GM15510 (cell line): ENCODE results near the gene ADIPOR2.

Experiments
- POLR2A ChIP-seq: IDR thresholded peaks from 3 replicates; pipeline ENCODE4 v1.6.1; 2011; ENCODE audit warnings: borderline replicate concordance; ENCODE audit not compliant: insufficient read length; ENCODE audit errors: extremely low read depth

Gene ADIPOR2

DNA sequence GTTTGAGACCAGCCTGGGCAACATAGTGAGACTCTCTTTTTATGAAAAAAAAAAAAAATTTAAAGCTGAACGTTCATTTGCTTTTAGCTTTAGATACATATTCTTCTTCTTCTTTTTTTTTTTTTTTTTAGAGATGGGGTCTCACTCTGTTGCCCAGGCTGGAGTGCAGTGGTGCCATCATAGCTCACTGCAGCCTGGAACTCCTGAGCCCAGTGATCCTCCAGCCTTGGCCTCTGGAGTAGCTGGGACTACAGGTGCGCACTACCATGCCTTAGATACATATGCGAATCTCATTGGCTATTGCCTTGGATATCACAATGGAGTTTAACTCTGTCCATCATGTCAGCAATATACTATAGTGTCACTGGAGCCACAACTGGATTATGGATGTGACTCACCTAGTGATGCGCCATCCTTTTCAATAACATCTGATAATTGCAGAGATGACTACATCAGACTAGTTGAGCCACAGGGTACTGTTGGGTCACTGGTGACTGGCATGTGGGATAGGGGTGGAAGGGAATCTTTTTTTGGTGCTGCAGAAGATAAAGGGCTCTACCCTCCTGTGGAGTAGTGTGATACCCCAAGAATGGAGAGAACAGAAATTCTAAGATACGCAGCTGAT, 2.7 kb upstream of the ADIPOR2 start:
- no peak for TF ChIP-seq POLR2A

DNA sequence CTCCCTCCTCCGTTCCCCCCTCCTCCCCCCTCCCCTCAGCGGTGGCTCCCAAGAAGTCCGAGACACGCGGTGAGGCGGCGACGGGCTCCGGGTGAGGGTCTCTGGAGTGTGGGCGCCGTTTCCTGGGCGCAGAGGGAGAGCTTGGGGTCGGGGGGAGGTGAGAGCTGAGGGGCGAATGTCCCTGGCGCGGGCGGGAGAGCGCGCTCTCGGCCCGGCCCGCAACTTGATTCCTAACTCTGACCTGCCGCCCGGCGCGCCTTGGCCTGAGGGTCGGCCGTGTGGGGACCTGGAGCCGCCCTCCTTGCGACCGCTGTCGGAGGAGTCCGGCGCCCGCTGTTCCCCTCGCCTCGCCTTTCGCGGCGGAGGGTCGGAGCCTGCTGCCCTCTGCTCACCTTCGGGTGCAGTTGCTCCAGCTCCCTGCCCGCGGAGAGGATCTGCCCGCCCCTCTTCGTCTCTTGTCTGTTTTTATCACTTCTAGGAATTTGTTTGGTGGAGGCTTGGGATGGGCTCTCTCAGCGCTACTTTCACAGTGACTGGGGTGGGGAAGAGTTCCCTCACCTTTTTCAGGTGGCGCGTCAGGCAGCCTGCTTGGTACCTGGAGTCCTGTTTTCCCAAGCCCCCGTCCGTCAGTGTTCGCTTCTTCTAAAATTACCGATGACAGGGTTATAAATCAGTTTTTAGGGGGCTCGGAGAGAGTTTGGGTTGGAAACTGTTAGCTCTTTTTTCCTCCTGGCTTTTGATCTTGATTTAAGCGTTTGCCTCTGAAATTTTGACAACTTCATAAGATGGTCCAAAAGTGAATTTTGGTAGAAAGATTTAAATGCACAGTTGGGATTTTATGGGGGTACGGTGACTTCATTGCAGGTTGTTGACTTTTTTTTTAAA, 495 bp downstream of the ADIPOR2 start:
- no peak for TF ChIP-seq POLR2A

DNA sequence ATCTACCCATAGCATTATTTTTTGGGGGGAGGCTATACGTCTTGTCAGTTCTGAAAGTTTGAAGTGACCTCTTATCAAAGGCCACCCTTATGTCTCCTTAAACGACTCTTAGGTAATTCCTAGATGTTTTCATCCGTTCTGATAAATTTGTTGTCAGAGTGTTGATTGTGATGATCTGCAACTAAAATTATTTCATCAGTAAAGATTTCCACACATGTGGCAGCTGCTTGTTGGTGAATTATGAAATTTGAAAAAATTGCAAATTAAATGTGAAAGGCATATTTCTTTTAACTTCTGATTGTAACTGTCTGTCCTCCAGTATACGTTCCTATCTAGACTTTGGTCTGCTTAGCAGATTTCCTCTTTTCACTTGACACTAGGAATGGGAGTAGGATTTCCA, 1.4 kb downstream of the ADIPOR2 start:
- TF ChIP-seq POLR2A, result no peak

DNA sequence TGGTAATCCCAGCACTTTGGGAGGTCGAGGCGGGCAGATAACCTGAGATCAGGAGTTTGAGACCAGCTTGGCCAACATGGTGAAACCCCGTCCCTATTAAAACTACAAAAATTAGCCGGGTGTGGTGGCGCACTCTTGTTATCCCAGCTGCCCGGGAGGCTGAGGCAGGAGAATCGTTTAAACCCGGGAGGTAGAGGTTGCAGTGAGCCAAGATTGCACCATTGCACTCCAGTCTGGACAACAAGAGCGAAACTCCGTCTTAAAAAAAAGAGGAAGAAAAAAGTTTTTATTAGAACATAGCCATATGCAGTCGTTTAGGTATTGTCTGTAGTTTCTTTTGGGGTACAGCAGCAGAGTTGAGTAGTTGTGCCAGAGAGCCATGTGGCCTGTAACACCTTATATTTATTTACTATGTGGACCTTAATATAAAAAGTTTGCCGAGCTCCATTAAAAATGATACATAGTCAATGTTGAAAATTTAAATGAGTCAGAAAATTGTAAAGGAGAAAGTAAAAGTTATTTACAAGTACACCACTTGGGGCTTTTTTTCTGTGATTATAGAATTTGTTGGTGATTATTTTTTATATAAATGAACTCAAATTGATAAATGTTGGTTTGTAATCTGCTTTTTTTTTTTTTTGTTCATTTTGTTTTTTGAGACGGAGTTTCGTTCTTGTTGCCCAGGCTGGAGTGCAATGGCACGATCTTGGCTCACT, 2.2 kb downstream of the ADIPOR2 start:
- TF ChIP-seq POLR2A, result no peak

DNA sequence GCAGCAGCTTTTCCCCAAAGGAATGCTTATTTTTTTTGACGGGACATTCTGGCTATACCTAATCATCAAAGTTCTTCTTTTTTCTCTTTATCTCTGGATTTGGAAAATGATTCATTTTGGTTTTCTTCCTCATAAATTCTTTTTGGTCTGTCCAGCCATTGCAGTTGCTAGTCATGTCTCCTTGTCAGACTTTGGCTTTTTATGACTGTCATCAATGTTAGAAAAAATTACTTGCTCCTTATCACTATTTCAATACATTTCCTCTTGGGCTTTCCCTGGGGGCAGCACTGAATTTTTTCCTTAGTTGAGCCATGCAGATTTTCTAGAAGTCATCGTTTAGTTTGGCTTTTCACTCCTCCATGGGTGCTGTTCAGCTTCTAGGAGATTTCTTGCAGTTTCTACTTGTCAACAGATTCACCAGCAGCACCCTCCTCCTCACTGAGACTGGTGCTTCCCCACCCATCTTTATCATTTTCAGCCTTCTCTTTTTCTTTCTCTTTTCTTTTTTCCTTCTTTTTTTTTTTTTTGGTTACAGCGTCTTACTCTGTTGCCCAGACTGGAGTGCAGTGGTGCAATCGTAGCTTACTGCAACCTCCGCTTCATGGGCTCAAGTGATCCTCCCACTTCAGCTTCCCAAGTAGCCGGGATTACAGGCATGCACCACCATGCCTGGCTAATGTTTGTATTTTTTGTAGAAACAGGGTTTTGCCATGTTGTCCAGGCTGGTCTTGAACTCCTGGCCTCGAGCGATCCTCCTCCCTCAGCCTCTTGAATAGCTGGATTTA, 5.2 kb downstream of the ADIPOR2 start:
- TF ChIP-seq POLR2A, result no peak

DNA sequence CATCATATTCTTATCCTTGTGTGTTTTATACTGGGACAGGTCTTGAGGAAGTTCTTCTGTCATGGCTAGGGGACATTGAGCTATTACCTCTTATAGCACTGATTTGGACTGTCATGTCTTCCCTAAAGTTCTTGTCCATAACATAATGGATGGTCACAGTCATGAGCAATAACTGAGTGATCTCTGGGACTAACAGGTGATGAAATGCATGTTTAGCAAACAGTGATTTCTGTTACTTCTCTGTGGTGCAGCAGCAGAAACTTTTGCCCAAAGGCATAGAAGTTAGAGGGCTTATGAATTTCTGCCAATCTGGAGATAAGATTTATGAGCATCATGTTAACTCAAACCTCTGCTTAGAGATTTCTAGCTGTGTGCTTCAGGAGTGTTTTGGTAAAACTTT, 5.9 kb downstream of the ADIPOR2 start:
- TF ChIP-seq POLR2A, result no peak

DNA sequence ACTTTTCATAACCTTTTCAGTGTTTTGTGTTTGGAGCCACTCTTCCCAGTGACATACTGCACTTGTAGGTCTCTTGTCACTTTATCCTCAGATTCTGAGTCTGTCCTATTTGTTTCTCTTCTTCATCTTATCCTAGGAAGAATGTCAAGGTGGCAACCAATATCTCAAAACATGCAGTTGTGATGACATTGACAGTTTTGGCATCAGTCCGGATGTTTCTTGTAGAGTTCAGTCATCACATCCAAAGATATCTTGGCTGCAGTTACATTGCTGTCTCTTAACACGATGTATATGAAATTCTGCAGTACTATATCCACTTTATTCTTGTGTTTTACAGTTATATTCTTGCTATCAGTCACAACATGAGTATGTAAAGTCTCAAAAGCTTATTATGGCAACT, 6.4 kb downstream of the ADIPOR2 start:
- no peak for TF ChIP-seq POLR2A

DNA sequence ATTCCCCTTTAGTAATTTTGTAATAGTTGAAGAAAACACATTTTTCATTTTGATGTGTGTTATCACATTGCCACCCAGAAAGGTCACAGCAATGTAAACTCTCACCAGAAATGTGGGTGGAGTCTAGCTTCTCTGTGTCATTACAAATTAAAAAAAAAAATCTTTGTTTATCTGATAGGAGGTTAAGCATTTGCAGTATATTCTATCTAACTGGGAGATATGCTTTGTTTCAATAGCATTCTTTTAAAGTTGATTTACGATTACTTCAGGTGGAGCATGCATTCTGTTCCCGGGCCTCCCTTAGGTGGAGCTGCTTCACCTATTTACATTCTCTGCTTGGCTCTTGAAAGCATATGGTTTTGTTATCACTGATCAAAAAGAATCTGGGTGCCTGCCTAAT, 7.8 kb downstream of the ADIPOR2 start:
- no peak for TF ChIP-seq POLR2A

DNA sequence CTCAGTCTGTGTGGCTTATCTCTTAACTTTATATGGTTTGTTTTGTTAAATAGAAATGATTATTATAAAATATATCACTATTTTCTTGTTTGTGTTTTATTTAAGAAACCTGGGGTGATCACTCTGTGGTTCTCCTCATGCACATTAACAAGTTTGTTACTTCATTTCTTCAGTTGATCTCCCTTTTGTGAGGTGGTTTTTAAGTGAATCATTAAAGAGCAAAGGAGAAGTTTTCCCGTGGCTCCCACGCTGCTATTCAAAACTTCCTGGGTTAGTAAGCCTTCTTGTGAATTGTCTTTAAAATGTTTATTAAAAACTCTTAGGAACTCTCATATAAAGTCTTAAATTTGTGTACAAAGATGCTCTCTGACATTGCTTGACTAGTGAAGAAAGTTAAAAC, 11.8 kb downstream of the ADIPOR2 start:
- no peak for TF ChIP-seq POLR2A

DNA sequence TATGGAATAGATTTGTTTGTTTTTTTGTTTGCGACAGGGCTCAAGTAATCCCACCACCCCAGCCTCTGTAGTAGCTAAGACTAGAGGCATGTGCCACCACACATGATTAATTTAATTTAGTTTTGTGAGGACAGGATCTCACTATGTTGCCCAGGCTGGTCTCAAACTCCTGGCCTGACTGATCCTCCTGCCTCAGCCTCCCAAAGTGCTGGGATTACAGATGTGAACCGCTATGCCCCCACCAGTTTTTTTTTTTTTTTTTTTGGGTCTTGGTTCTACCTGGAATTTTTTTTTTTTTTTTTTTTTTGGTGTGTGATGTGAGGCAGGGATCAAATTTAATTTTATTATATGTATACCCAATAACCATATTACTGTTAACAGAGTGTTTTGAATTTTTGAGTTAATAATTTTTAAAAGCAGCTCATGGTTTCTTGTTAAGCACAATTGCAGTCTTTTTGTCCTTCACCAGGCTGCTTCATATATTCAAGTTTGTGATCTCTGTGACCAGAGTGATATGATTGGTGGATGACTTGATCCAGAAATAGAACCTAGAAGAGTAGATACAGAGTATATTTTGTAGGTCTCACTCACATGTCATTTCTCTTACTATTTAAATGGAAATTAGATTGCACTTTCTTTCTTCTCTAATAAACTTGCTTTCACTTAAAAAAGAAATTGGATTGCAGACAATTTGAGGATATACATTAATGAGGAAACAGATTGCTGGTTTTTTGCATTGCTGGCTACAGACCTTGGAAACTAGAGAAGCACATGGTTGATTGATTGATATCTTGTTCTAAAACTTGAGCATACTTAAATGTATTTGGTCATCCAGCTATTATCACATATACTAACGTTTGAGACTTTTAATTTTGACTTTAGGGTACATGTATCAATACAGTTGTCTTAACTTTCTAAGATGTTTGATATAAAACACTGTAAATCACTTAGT, 13.2 kb downstream of the ADIPOR2 start:
- TF ChIP-seq POLR2A, result no peak

DNA sequence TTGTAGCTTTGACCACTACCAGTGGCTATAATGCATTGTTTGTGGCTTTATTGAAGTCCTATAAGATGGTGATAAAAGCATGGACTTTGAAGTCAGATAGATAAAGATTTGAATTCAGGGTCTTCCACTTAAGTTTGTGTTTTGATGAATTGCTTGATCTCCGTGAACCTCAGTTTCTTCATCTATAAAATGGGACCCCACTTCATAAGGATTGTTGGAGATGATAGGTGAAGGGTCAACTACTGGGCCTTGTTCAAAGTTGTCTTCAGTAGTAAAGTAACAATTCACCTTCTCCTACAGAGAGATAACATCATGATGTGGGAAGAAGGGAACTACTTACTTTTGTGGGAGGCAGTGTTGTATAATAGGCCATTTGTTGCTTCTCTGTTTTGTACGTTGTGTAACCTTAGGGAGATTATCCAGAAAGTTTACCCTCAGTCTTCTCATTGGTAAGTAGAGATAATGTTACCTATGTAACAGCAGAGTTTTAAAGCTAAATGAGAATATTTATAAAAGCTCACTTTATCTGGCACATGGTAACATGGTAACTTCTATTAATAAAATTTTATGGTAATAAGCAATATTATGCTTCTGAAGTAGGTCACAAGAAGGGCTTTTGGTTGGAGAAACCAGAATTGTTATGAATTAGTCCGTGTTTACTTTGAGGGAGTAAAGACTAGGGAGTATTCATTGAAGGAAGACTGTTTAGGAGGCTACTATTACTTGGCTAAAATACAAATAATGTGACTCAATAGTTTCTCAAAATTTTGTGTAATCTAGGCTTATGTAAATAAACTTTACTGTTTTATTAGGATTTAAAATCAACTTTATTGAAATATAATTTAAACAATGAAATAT, 15.1 kb downstream of the ADIPOR2 start:
- no peak for TF ChIP-seq POLR2A

DNA sequence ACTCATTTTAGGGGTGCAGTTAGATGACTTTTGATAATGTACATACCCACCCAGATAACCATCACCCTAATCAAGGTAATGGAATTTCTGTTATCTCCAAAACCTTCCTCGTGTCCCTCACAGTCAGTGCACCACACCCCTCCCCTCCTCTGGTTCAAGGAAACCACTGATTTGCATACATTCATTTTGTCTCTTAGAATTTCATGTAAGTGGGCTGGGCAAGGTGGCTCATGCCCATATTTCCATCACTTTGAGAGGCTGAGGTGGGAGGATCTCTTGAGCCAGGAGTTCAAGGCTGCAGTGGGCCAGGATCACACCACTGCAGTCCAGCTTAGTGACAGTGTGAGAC, 15.7 kb downstream of the ADIPOR2 start:
- no peak for TF ChIP-seq POLR2A

DNA sequence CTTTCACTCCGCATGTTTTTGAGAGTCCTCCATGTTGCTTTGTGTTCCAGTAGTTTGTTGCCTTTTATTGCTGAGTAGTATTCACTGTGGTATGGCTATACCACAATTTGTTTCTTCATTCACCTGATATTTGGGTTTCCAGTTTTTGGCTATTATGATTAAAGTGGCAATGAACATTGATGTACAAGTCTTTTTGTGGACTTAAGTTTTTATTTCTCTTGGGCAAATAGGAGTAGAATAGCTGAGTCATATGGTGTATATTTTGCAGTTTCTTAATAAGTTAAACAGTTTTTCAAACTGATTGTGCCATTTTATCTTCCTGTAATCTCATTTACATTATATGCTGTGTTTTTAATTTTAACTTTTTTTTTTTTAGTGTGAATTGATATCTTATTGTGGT, 16.2 kb downstream of the ADIPOR2 start:
- TF ChIP-seq POLR2A, result no peak
